ENCODE data around the gene TNFAIP1. TPM values are rescaled to one million over a fixed set of nuclear protein-coding genes. Genes with fewer than 3 reads are reported as not detected.

TNFAIP1 gene
- total RNA-seq, 4 donors from 2014 or later, result 18.2 to 67.1 (median 38.4) TPM

DNA sequence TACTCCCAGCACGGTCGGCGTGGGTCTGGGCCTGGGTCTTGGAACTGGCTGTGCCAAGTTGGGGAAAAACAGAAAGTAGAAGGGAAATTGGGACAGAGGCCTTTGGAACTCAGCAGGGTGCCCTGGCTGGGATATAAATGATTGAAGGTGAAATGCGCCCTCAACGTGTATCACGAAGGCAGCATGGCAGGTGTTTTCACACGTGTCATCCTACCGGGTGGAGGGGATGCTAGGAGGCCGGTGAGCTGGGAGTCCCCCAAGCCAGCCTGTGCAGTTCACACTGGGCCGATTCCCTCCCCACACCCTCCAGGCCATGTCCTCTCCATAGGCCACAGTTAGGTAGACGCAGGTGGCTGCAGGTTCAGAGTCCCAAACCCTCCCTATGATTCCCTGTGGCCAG, 6.0 kb downstream of the TNFAIP1 start:
- Histone ChIP-seq H3K4me1 (peaks cover 5 to 15% of the 10 kb centered on the region in 2 donors), H3K27ac (no peak overlapping the region), H3K4me3 (no peak overlapping the region), H3K36me3 (no peaks in the 10 kb centered on the region), H3K9me3 (no peaks in the 10 kb centered on the region), H3K27me3 (no peaks in the 10 kb centered on the region)
- intact Hi-C loops (cut with DNase I; ENCODE audit: low total_unique reads), result no loop called here
- no peak for TF ChIP-seq CTCF (IDR thresholded peaks at IDR 0.05)
- TF ChIP-seq POLR2A (IDR thresholded peaks at IDR 0.05), result no peak
- DNase-seq, result no peak

GRCh38 chr17:28342313-28342712, 6.8 kb downstream of the TNFAIP1 start:
- no peak for TF ChIP-seq POLR2A (IDR thresholded peaks at IDR 0.05)
- TF ChIP-seq CTCF (IDR thresholded peaks at IDR 0.05), result no peak
- Histone ChIP-seq H3K9me3 (no peaks in the 10 kb centered on the region), H3K27ac (no peak overlapping the region), H3K36me3 (no peaks in the 10 kb centered on the region), H3K27me3 (no peaks in the 10 kb centered on the region), H3K4me3 (no peak overlapping the region), H3K4me1 (peaks cover 0 to 8% of the 10 kb centered on the region in 2 donors)
- intact Hi-C loops (cut with DNase I; ENCODE audit: low total_unique reads), result no loop called here
- no peak for DNase-seq

GRCh38 chr17:28343491-28343932, 8.0 kb downstream of the TNFAIP1 start:
- Histone ChIP-seq H3K4me3 (no peak overlapping the region), H3K27ac (no peak overlapping the region), H3K9me3 (no peaks in the 10 kb centered on the region), H3K4me1 (no peaks in the 10 kb centered on the region), H3K27me3 (no peaks in the 10 kb centered on the region), H3K36me3 (no peaks in the 10 kb centered on the region)
- DNase-seq, result no peak
- intact Hi-C loops (cut with DNase I; ENCODE audit: low total_unique reads), result no loop called here
- TF ChIP-seq POLR2A (IDR thresholded peaks at IDR 0.05) (no peak), CTCF (IDR thresholded peaks at IDR 0.05) (no peak)

DNA sequence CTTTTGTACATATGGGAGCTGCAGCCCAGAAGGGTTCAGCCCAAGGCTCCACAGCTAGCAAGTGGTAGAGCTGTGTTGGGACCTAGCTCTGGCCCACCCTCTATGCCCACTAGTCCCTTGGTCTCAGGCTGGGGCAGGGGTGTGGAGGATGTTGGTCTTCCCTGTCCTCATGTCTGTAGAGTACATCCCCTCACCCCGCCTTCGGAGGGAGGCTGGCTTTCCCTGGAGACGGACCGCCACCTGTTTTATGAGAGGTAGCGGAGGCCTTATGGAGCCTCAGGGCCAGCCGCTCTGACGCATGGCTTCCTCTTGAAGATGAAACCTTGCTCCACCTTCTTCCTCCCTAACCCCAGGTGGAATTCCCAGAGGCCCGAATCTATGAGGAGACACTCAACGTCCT, 8.4 kb downstream of the TNFAIP1 start:
- Histone ChIP-seq H3K27ac (no peak overlapping the region), H3K4me3 (no peak overlapping the region), H3K36me3 (no peaks in the 10 kb centered on the region), H3K27me3 (no peaks in the 10 kb centered on the region), H3K9me3 (no peaks in the 10 kb centered on the region), H3K4me1 (no peaks in the 10 kb centered on the region)
- TF ChIP-seq POLR2A (IDR thresholded peaks at IDR 0.05), result no peak
- TF ChIP-seq CTCF (IDR thresholded peaks at IDR 0.05), result no peak
- DNase-seq, result no peak
- intact Hi-C loops (cut with DNase I; ENCODE audit: low total_unique reads), result no loop called here

DNA sequence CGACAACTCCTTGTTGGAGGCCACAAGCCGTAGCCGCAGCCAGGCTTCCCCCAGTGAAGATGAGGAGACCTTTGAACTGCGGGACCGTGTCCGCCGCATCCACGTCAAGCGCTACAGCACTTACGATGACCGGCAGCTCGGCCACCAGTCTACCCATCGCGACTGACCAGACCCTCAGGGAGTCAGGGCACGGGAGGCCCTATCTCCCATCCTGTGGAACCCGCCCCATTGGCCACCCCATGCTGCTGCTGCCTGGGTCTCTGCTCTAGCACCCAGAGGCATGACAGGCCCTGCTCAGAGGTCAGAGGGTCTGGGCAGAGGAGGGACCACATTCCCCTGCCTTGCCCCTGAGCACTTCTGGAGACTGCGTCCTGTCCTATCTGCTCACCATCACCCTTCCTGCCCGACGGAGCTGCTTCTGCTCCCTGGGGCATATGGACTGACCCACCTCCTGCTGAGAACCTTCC, 8.9 kb downstream of the TNFAIP1 start:
- TF ChIP-seq POLR2A (IDR thresholded peaks at IDR 0.05) (no peak), CTCF (IDR thresholded peaks at IDR 0.05) (no peak)
- no peaks in the 10 kb centered on the region for H3K9me3 ChIP-seq
- H3K4me3 ChIP-seq, result no peak overlapping the region
- no peak for DNase-seq
- no peaks in the 10 kb centered on the region for H3K27me3 ChIP-seq
- intact Hi-C loops (cut with DNase I; ENCODE audit: low total_unique reads), result no loop called here
- no peaks in the 10 kb centered on the region for H3K4me1 ChIP-seq
- no peak overlapping the region for H3K27ac ChIP-seq
- H3K36me3 ChIP-seq, result no peaks in the 10 kb centered on the region
